AG04450 (cell line): ENCODE data around the gene NPM1. TPM values are rescaled to one million over a fixed set of nuclear protein-coding genes. Genes with fewer than 3 reads are reported as not detected.

Experiments used
- CTCF ChIA-PET: fragments of 300-600, 350-600 bp; formaldehyde crosslinking; extraction: SDS; loops from one replicate; lab custom pipeline; 2022; ENCODE audit warnings: antibody characterized with exemption, inconsistent platforms; lab: Charles Lee
- POLR2A ChIA-PET: fragments of 350-600 bp; formaldehyde crosslinking; extraction: SDS; loops from one replicate; lab custom pipeline; 2021; ENCODE audit warnings: antibody characterized with exemption, inconsistent platforms; lab: Yijun Ruan, JAX
- DNase-seq: peaks from one replicate; pipeline ENCODE4 v3.0.0-alpha.2; 2011; ENCODE audit warnings: low read depth, low spot score
- H3K27ac ChIP-seq: one replicate; pipeline ENCODE4 v1.5.1; 2012; ENCODE audit warnings: low read depth, low read length, control low read depth
- H3K27me3 ChIP-seq: one replicate; pipeline ENCODE4 v1.6.0; 2012; ENCODE audit warnings: low read length; ENCODE audit not compliant: control insufficient read depth, insufficient read depth
- H3K4me3 ChIP-seq: 2 replicates; pipeline ENCODE4 v1.5.1; 2011; ENCODE audit warnings: mild to moderate bottlenecking, low read depth, low read length, control low read depth
- H3K9me3 ChIP-seq: 2 replicates; pipeline ENCODE4 v1.5.1; 2012; ENCODE audit warnings: low read length; ENCODE audit not compliant: control insufficient read depth, insufficient read depth
- CTCF ChIP-seq: IDR thresholded peaks from 2 replicates; pipeline ENCODE4 v1.5.1; 2011; ENCODE audit warnings: low read depth, low read length, control low read depth, inconsistent platforms
- polyA plus RNA-seq: library from polyadenylated mRNA; depleted of rRNA; stranded (reverse); fragments of >200 nt; gene quantifications from 2 replicates; pipeline ENCODE4 v1.2.3, GENCODE V29; 2011

Gene NPM1
- polyA plus RNA-seq, 1 experiment, result 2,664 TPM

DNA sequence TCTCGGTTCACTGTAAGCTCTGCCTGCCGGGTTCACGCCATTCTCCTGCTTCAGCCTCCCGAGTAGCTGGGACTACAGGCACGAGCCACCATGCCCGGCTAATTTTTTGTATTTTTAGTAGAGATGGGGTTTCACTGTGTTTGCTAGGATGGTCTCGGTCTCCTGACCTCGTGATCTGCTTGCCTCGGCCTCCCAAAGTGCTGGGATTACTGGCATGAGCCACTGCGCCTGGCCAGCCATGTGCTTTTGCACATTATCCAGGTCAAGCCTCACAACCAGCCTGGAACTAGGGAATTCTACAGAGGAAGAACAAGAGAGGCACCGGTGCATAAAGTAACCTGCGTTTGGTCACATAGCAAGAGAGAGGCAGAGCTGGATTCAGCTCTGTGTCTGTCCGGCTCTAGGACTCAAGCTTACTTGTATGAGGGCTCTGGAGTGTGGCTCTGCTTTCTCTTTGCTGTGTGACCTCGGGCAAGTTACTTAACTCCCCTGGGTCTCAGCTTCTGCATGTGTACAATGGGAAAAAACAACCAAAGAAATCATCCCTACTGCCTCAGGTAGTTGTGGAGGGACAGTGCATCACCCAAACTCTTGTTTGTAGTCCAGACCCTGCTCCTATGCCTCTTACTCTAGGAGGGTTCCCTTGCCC is 38.1 kb downstream of the NPM1 start:
- H3K4me3 ChIP-seq, result no peak overlapping the region
- no peak for DNase-seq
- H3K9me3 ChIP-seq, result no peaks in the 10 kb centered on the region
- ChIA-PET CTCF (interaction anchor here (1.4 kb wide), 1 partner anchor 486 kb away, joined by 3 read pairs; no protein-coding TSS in a partner anchor), POLR2A (no interaction called here)
- no peak overlapping the region for H3K27ac ChIP-seq
- no peak for TF ChIP-seq CTCF
- H3K27me3 ChIP-seq, result peaks cover 5% of the 10 kb centered on the region

DNA sequence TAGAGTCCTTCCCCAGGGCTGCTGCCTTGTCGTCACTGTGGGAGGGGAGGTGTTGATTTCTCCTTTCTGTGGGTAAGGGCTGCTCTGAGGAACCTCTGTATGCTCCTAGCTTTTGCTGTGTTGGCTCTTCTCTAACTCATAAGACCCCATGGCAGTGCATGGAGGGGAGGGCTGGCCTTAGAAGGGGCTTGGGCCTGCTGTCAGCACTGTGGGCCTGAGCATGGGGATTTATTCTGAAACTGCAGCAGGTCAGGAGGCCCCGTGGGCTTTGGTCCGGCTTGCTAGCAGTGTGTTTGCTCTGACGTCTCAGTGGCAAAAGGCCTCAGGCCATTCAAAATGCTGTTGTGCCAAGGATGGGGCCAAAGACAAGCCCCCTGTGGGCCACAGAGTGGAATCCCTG is 38.6 kb downstream of the NPM1 start:
- Histone ChIP-seq H3K27ac (no peak overlapping the region), H3K9me3 (no peaks in the 10 kb centered on the region), H3K4me3 (no peak overlapping the region), H3K27me3 (peaks cover 5% of the 10 kb centered on the region)
- POLR2A ChIA-PET, result no interaction called here
- CTCF ChIA-PET, result interaction anchor here (1.4 kb wide), 1 partner anchor 486 kb away, joined by 3 read pairs; no protein-coding TSS in a partner anchor
- DNase-seq, result no peak
- no peak for TF ChIP-seq CTCF

- H3K27me3 ChIP-seq, result peaks cover 1% of the 10 kb centered on the region
- ChIA-PET POLR2A (no interaction called here), CTCF (interaction anchor here (1.4 kb wide), 1 partner anchor 485 kb away, joined by 3 read pairs; no protein-coding TSS in a partner anchor)
- H3K27ac ChIP-seq, result no peak overlapping the region
- no peak for TF ChIP-seq CTCF
- no peak for DNase-seq
- H3K4me3 ChIP-seq, result no peak overlapping the region
- H3K9me3 ChIP-seq, result no peaks in the 10 kb centered on the region
These were observed 39.0 kb downstream of the NPM1 start for GRCh38 chr5:171426680-171427079.

- TF ChIP-seq CTCF, result no peak
- Histone ChIP-seq H3K27ac (no peak overlapping the region), H3K9me3 (no peaks in the 10 kb centered on the region), H3K4me3 (no peak overlapping the region), H3K27me3 (no peaks in the 10 kb centered on the region)
- DNase-seq, result no peak
- ChIA-PET CTCF (interaction anchor here (1.4 kb wide), 1 partner anchor 484 kb away, joined by 3 read pairs; no protein-coding TSS in a partner anchor), POLR2A (no interaction called here)
These were observed 39.9 kb downstream of the NPM1 start for GRCh38 chr5:171427318-171428167.

- no peak overlapping the region for H3K4me3 ChIP-seq
- no peaks in the 10 kb centered on the region; the same call in 1 of the 2 replicates for H3K9me3 ChIP-seq
- TF ChIP-seq CTCF, result no peak
- H3K27ac ChIP-seq, result no peak overlapping the region
- ChIA-PET POLR2A (no interaction called here), CTCF (interaction anchor here (1.8 kb wide), 1 partner anchor 9 kb away, joined by 4 read pairs; the partner anchor contains the start of gene FGF18)
- no peak for DNase-seq
- no peaks in the 10 kb centered on the region for H3K27me3 ChIP-seq
These were observed 40.6 kb downstream of the NPM1 start for GRCh38 chr5:171428168-171428696.
